ENCODE measurements around the gene SRSF6. TPM values are rescaled to one million over a fixed set of nuclear protein-coding genes. Genes with fewer than 3 reads are reported as not detected.

The SRSF6 gene
- total RNA-seq, 1 donor: 124 TPM

DNA sequence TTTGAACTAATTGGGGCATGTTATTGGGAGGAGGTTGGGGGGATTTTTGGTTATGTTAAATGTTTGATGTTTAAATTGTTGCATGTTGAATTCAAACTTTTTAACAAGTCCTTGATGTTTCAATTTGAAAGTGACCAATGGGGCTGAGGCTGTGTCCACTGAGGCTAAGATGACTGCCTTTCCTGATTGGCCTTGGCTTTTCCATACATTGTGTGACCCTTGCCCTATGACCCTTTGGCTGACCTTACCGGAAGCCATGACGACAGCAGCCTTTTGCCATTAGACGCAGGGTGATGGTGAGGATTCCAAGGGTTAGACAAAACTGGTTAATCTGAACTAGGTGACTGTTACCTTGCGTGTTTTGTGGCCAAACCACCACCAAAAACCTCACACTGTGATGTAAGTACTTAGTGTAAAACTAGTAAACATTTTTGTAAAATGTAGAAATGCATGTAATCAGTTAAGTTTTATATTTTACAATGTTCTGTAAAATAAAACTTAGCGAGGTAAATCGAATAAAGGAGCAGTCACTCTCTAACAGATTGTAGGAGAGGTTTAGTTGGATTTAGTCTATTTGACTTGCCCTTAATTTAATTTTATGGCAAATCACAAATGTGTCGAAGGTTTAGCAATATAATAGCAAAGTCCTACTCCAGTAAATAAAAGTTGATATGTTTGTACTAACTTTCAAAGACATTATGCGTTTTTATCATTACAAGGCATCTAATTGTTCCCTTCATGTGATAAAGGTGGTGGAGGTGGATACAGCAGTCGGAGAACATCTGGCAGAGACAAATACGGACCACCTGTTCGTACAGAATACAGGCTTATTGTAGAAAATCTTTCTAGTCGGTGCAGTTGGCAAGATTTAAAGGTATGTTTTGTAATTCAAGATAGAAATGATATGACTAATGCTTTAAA is 1.6 kb downstream of the SRSF6 start:
- Histone ChIP-seq H3K4me1 (ENCODE audit: insufficient read depth, low read length) (peaks cover 14% of the 10 kb centered on the region), H3K27me3 (ENCODE audit: insufficient read depth, low read length) (peaks cover under 1% of the 10 kb centered on the region), H3K9me3 (ENCODE audit: low read depth, low read length) (no peaks in the 10 kb centered on the region), H3K4me3 (ENCODE audit: low read length) (peak overlapping the region; percentile 21)

DNA sequence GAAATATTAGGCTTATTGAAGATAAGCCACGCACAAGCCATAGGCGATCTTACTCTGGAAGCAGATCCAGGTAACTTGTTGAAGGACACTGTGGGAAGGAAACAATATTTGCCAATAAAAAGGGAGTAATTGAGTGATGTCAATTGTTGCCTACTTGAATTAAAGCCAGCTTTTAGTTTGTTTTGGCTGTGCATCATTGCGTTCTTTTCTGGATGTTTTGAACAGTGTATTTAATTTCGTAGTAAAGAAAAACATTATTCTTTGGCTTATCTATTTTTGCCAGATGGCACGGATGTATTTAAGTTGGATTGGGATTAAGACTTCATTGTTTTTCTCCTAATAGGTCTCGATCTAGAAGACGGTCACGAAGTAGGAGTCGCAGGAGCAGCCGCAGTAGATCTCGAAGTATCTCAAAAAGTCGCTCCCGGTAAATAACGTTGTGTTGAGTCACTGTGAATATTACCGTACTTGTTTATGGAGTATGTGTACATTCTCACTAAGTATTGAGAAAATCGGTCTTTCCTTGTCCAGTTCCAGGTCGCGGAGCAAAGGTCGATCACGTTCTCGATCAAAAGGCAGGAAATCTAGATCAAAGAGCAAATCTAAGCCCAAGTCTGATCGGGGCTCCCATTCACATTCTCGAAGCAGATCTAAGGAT is 2.6 kb downstream of the SRSF6 start:
- no peaks in the 10 kb centered on the region for H3K27me3 ChIP-seq (ENCODE audit: insufficient read depth, low read length)
- H3K9me3 ChIP-seq (ENCODE audit: low read depth, low read length): no peaks in the 10 kb centered on the region
- H3K4me3 ChIP-seq (ENCODE audit: low read length): no peak overlapping the region
- peaks cover 14% of the 10 kb centered on the region for H3K4me1 ChIP-seq (ENCODE audit: insufficient read depth, low read length)

DNA sequence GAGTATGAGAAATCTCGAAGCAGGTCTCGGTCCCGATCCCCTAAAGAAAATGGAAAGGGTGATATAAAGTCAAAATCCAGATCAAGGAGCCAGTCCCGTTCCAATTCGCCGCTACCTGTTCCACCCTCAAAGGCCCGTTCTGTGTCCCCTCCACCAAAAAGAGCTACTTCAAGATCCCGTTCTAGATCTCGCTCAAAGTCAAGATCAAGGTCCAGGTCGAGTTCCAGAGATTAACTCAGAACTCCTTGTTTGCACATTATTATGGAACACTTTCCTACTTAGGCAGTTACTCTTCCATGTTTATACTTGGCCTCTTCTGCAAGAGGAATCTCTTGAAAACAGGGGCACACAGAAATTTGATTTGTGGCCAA is 3.1 kb downstream of the SRSF6 start:
- Histone ChIP-seq H3K27me3 (ENCODE audit: insufficient read depth, low read length) (no peaks in the 10 kb centered on the region), H3K9me3 (ENCODE audit: low read depth, low read length) (no peaks in the 10 kb centered on the region), H3K4me1 (ENCODE audit: insufficient read depth, low read length) (peaks cover 14% of the 10 kb centered on the region), H3K4me3 (ENCODE audit: low read length) (no peak overlapping the region)

DNA sequence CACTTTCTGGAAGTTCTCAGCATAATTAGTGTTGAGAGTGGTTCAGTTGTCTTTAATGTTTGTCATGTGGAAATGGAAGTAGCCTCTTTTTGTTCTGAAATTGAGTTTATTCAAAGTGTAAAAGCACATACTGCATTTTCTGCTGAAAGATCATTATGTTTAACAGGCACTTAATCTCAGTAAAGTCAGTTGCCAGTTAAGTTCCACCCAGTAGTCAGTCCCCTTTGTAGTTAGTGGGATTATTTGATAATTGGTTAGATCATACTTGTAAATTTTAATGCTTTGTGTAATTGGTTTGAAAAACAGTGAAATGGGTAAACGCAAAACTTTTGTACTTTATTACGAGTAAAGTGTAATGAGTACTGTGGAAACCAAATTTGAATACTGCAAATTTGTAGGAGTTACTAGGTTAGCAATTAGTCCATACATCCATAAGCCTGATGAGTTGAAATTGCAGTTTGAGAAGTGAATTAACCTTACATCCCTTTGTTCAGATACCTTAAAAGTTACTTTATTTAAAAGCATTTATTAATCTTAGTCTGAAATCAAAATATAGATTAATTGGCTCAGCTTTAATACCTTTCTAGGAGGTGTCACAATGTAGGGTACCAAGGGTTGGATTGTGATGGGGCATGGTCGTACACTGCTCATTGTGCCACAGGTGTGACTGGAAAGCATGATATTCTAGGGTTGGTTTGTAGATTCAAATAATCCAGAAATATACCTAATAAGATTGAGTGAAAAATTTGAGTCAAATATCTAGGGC is 4.4 kb downstream of the SRSF6 start:
- Histone ChIP-seq H3K27me3 (ENCODE audit: insufficient read depth, low read length) (no peaks in the 10 kb centered on the region), H3K9me3 (ENCODE audit: low read depth, low read length) (no peaks in the 10 kb centered on the region), H3K4me3 (ENCODE audit: low read length) (no peak overlapping the region), H3K4me1 (ENCODE audit: insufficient read depth, low read length) (peaks cover 5% of the 10 kb centered on the region)

DNA sequence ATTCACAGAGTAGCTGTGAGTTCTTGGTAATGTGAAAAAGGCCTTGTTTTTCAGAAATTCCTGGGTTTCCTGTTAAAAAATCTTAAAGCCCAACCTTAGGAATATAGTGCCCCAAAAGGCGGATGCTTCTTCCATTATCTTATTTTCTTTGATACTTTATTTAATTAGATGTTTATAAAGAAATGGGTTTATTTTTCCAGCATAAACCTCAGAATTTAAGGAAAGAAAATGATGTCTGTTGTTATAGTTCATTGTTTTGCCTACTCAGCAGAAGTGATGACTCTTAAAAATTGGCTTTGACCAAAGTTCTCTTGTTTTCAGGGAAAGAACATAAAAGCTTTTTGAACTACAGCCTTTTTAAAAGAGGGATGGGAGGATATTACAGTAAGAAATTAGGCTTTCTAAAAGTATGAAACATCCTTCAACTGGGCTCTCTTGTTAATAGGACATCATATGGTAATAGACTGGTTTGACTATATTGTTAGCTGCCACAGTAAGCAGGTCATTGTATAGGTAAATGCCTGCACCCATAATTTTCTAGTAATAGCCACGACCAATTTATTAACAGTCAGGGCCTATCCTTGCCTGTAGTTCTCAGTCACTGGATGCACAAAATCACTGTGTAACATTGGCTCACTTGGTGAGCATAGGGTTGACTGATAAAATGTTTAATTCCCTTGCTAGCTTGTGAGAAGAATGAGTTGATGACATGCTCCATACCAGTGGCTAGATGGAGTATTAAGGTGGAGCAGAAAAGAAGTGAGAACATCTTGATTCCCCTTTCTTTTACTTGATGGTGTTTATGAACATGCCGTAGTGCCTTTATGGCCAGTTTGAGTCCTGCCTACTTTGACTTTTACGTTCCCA is 5.2 kb downstream of the SRSF6 start:
- Histone ChIP-seq H3K4me1 (ENCODE audit: insufficient read depth, low read length) (peaks cover 5% of the 10 kb centered on the region), H3K9me3 (ENCODE audit: low read depth, low read length) (no peaks in the 10 kb centered on the region), H3K27me3 (ENCODE audit: insufficient read depth, low read length) (no peaks in the 10 kb centered on the region), H3K4me3 (ENCODE audit: low read length) (no peak overlapping the region)

DNA sequence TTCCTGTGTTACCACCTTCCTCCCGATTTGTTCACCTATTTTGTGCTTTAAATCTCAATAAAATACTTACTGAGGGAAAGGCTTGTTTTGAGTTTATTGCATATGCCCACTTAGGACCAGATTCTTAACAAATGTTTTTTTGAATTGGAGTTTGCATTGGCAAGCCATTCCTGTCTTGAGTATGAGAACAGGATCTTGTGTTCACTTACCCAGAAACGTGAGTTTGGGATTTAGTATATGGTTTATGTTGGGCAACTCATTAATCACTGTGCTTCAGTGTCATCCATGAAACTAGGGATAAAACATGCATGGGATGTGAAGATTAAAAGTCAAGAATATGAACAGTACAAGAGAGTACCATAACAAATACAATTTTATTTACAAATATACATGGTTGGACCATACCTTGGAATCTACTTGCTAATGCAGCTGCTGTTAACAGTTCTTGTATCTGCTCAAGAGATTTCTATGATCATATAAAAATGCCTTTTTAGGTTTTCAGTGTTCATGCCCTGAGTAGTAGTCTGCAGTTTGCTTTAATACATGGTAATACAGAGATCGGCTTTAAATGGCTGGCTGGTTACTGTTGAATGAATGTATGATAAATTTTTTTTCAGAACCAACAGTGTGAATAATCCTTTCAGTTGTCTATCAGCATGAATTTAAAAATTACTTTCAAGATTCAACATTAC is 6.0 kb downstream of the SRSF6 start:
- no peaks in the 10 kb centered on the region for H3K9me3 ChIP-seq (ENCODE audit: low read depth, low read length)
- no peaks in the 10 kb centered on the region for H3K27me3 ChIP-seq (ENCODE audit: insufficient read depth, low read length)
- H3K4me3 ChIP-seq (ENCODE audit: low read length): no peak overlapping the region
- H3K4me1 ChIP-seq (ENCODE audit: insufficient read depth, low read length): peaks cover 5% of the 10 kb centered on the region

DNA sequence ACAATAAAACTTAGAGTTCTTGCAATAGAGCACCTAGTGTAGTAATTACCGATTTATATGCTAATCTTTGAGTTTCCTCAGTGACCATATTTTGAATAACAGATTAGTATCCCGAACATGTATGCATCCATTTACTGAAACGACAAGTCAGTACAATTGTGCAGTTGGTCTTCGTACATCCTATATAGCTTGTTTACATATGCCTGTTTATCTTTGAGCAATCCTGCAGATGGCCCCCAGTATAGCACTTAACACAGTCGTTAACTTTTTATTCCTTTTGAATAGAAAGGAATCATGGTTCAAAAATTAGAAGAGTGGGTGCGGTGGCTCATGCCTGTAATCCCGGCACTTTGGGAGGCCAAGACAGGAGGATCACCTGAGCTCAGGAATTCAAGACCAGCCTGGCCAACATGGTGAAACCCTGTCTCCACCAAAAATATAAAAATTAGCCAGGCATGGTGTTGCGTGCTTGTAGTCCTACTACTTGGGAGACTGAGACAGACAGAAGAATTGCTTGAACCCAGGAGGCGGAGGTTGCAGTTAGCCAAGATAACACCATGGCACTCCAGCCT is 6.6 kb downstream of the SRSF6 start:
- H3K4me3 ChIP-seq (ENCODE audit: low read length): no peak overlapping the region
- no peaks in the 10 kb centered on the region for H3K27me3 ChIP-seq (ENCODE audit: insufficient read depth, low read length)
- H3K9me3 ChIP-seq (ENCODE audit: low read depth, low read length): no peaks in the 10 kb centered on the region
- no peaks in the 10 kb centered on the region for H3K4me1 ChIP-seq (ENCODE audit: insufficient read depth, low read length)

DNA sequence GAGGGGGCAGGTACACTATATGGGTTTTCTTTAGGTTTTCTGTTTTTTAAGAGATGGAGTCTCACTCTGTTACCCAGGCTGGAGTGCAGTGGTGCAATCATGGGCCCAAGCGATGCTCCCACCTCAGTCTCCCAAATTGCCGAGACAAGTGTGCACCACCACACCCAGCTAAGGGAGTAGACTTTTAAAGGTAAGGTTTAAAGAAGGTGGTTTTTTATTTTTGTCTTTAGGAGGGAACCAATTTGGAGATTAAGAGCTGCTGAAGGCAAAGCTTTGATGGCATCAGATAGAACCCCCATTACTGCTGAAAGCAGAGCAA is 7.9 kb downstream of the SRSF6 start:
- Histone ChIP-seq H3K4me3 (ENCODE audit: low read length) (no peak overlapping the region), H3K4me1 (ENCODE audit: insufficient read depth, low read length) (no peaks in the 10 kb centered on the region), H3K9me3 (ENCODE audit: low read depth, low read length) (no peaks in the 10 kb centered on the region), H3K27me3 (ENCODE audit: insufficient read depth, low read length) (no peaks in the 10 kb centered on the region)

DNA sequence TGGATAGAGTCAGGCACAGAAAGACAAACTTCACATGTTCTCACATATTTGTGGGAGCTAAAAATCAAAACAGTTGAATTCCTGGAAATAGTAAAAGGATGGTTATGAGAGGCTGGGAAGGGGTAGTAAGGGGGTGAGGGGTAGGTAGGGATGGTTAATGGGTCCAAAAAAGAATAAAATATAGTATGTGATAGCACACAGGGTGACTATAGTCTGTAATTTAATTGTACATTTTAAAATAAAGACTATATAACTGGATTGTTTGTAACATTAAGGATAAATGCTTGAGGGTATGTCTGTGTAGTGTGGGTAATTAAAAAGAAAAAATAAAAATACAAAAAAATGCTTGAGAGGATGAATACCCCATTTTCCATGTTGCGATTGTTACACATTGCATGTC is 9.9 kb downstream of the SRSF6 start:
- no peaks in the 10 kb centered on the region for H3K9me3 ChIP-seq (ENCODE audit: low read depth, low read length)
- H3K27me3 ChIP-seq (ENCODE audit: insufficient read depth, low read length): no peaks in the 10 kb centered on the region
- no peaks in the 10 kb centered on the region for H3K4me1 ChIP-seq (ENCODE audit: insufficient read depth, low read length)

DNA sequence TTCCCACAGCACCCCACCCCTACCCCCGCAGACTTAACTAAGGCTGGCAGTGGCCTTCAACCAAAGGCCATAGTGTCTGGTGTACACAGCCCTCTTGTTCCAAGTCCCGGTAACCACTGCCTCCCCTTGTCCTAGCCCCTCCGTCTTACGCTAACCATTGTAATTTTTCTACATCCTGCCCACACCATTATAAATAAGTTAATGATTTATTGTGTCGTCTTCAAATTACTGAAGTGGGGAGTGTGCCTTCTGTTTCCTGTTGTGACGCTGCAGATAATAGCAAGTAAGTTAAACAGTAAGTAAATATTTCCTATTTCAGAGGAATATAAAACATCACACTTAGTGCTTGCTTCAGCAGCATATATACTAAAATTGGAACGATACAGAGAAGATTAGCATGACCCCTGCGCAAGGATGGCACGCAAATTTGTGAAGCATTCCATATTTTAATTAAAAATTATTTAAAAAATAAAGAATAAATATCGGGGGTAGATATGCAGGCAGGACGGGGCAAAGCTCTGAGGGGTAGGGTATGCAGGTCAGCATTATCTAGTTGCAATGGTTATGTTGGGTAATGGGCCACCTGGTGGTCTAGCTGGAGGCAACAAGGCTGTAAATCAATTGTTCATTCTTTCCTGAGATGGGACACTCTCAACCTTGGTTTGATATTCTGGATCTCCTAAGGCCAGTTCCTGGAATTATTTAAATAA is 15.1 kb downstream of the SRSF6 start:
- Histone ChIP-seq H3K4me1 (ENCODE audit: insufficient read depth, low read length) (no peaks in the 10 kb centered on the region), H3K9me3 (ENCODE audit: low read depth, low read length) (no peaks in the 10 kb centered on the region), H3K4me3 (ENCODE audit: low read length) (no peak overlapping the region), H3K27me3 (ENCODE audit: insufficient read depth, low read length) (no peaks in the 10 kb centered on the region)

More for the DNA sequence above, 9.9 kb downstream of the SRSF6 start:
- no peak overlapping the region for H3K4me3 ChIP-seq (ENCODE audit: low read length)

DNA sequence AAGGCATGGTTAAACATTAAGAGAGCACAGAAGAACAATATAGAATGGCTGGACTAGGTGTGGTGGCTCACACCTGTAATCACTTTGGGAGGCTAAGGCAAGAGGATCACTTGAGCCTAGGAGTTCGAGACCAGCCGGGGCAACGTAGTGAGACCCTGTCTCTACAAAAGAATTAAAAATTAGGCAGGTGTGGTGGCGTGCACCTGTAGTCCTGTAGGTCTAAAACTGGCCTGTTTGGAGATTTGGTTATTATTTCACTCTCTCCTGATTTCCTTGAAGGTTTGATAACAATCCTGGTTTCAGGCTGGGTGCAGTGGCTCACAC is 15.6 kb downstream of the SRSF6 start:
- H3K4me3 ChIP-seq (ENCODE audit: low read length): no peak overlapping the region
- no peaks in the 10 kb centered on the region for H3K4me1 ChIP-seq (ENCODE audit: insufficient read depth, low read length)
- H3K9me3 ChIP-seq (ENCODE audit: low read depth, low read length): no peaks in the 10 kb centered on the region
- H3K27me3 ChIP-seq (ENCODE audit: insufficient read depth, low read length): no peaks in the 10 kb centered on the region

DNA sequence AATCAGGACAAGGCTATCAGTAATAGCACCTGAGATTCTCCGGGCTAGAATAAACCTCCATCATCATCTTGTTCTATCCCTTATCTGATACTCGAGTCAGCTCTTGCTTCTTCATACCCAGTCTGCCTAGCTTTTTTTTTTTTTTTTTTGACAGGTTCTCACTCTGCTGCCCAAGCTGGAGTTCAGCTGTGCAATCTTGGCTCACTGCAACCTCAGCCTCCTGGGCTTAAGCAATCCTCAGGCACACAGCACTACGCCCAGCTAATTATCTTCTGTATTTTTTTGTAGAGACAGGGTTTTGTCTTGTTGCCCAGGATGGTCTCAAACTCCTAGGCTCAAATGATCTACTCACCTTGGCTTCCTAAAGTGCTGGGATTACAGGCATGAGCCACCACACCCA is 19.5 kb downstream of the SRSF6 start:
- Histone ChIP-seq H3K27me3 (ENCODE audit: insufficient read depth, low read length) (no peaks in the 10 kb centered on the region), H3K9me3 (ENCODE audit: low read depth, low read length) (no peaks in the 10 kb centered on the region), H3K4me3 (ENCODE audit: low read length) (no peak overlapping the region), H3K4me1 (ENCODE audit: insufficient read depth, low read length) (no peaks in the 10 kb centered on the region)

DNA sequence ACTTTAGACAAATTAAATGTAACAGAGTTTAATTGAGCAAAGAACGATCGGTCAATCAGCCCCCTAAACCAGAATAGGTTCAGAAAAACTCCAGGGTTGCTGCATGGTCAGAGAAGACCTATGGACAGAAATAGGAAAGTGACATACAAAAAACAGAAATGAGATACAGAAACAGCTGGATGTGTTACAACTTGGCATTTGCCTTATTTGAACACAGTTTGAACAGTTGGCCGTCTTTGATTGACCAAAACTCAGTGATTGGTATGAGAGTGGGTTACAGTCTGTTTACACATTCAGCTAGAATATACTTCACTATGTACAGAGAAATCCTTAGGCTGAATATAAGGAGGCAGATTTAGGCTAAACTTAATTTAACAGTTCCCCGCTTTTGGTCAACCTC is 19.9 kb downstream of the SRSF6 start:
- Histone ChIP-seq H3K4me1 (ENCODE audit: insufficient read depth, low read length) (no peaks in the 10 kb centered on the region), H3K9me3 (ENCODE audit: low read depth, low read length) (no peaks in the 10 kb centered on the region)

More for the DNA sequence above, 19.9 kb downstream of the SRSF6 start:
- Histone ChIP-seq H3K27me3 (ENCODE audit: insufficient read depth, low read length) (no peaks in the 10 kb centered on the region), H3K4me3 (ENCODE audit: low read length) (no peak overlapping the region)
